H1 (cell line): ENCODE measurements around the gene OR8B12. TPM values are rescaled to one million over a fixed set of nuclear protein-coding genes. Genes with fewer than 3 reads are reported as not detected.

ENCODE experiments used
- JUN ChIP-seq: IDR thresholded peaks from 2 replicates; pipeline ENCODE4 v1.6.1; 2011; ENCODE audit warnings: low read depth, mild to moderate bottlenecking, improper control_type of control experiment, low read length
- POU5F1 ChIP-seq: IDR thresholded peaks from 2 replicates; pipeline ENCODE4 v1.6.1; 2011; ENCODE audit warnings: low read depth, mild to moderate bottlenecking, low read length, moderate library complexity
- polyA plus RNA-seq, 7 experiments: library from polyadenylated mRNA; depleted of rRNA in 3 of 7; stranded (reverse) in 5 of 7; unstranded in 2 of 7; fragments of >200 nt in 5 of 7; fragments of 200-250 nt in 2 of 7; gene quantifications; 1 replicate in 5 of 7; 2 replicates in 1 of 7; 4 replicates in 1 of 7; pipeline versions ENCODE4 v1.2.1 to v1.2.3, GENCODE V29; 2011 to 2013; ENCODE audit warnings: missing spikeins in 2 of 7, mixed read lengths in 2 of 7
- total RNA-seq: library from RNA; stranded (reverse); fragmentation: NEBNext Ultra II Directional; extraction: Animal tissue kit (Norgen Biotek cat#: 25700); gene quantifications from 2 replicates; pipeline ENCODE4 v1.2.1, GENCODE V29; 2021

OR8B12 gene
- total and polyA plus RNA-seq, 2 of the 8 experiments (the other 6 are each of a cell fraction or from before 2014, with no cell fraction given) = not detected

GRCh38 chr11:124543145-124543544 lies 309 bp downstream of the OR8B12 start (continued):
- no peak for TF ChIP-seq JUN
- TF ChIP-seq POU5F1 = no peak
